GM18505 (cell line): ENCODE data around the gene SAMD13.

Experiments
- ATAC-seq: cut with Tn5 transposase; IDR thresholded peaks from one replicate; pipeline ENCODE4 v1.9.1; 2021; ENCODE audit not compliant: unreplicated experiment
- POLR2A ChIP-seq: IDR thresholded peaks from 4 replicates; pipeline ENCODE4 v1.6.1; 2011; ENCODE audit warnings: borderline replicate concordance; ENCODE audit not compliant: insufficient read depth, insufficient read length; ENCODE audit errors: extremely low read depth

Gene SAMD13

DNA sequence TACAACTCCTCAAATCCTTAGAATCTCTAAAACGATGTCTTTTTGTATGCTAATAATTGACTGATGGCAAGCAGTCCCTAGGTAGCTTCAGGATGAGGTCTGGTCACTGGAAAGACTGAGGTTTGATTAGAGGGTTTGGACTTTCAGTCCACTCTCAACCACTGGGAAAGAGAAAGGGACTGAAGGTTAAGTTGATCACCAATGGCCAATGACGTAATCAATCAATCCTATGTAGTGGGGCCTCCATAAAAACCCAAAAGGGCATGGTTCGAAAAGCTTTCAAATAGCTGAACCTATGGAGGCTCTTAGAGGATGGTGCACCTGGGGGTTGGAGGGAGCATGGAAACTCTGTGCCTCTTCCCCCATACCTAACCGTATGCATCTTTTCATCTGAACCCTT lies 57.2 kb downstream of the SAMD13 start:
- ATAC-seq = no peak
- TF ChIP-seq POLR2A = no peak

DNA sequence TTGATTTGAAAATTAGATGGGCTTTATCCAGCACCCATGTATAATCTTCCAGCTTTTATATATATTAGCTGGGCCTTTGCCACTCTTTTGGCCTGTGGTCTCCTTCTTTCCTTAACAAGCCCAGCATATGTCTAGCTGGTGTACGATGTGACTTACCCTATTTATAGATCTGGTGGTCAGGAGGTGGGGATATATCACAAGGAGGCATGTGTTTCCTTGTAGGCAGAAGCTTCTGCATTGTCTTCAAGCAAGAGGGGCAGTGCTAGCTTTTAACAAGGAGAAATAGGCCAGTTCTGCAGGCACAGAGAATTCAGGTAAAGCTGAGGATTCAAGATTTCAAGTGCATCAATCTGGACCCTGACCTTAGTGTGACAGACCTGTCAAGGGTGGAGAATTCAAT lies 58.8 kb downstream of the SAMD13 start:
- no peak for ATAC-seq

DNA sequence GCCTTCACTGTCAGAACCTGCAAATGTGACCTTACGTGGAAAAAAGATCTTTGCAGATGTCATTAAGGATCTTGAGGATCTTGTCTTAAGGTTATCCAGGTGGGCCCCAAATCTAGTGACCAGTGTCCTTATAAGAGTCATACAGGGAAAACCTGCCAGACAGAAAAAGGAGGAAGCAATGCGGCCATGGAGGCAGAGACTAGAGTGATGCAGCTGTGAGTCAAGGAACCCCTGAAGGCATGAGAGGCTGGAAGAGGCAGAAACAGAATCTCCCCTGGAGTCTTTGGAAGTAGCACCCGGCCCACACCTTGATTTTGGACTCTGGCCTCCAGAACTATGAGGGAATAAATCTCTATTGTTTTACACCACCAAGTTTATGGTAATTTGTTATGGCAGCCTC lies 60.3 kb downstream of the SAMD13 start:
- no peak for TF ChIP-seq POLR2A
- no peak for ATAC-seq

More for the DNA sequence above, 58.8 kb downstream of the SAMD13 start:
- no peak for TF ChIP-seq POLR2A

DNA sequence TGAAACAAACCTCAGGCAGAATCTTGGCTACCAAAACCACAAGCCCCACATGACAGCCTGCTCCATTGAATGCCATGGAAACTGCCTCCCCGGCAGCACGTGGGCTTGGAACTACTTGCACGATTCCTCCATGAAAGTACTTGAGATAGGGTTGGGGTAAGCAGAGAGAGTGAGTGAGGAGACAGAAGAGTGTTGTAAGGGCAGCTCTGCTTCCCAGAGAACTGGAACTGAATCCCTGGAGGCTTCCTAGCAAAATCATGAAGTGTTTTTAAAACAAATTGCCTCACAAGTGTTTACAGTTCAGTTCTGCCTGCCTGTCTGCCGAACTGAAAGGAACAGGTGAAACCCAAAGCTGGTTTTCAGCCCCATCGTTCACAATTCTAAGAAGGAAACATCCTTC lies 61.5 kb downstream of the SAMD13 start:
- TF ChIP-seq POLR2A = no peak
- no peak for ATAC-seq

DNA sequence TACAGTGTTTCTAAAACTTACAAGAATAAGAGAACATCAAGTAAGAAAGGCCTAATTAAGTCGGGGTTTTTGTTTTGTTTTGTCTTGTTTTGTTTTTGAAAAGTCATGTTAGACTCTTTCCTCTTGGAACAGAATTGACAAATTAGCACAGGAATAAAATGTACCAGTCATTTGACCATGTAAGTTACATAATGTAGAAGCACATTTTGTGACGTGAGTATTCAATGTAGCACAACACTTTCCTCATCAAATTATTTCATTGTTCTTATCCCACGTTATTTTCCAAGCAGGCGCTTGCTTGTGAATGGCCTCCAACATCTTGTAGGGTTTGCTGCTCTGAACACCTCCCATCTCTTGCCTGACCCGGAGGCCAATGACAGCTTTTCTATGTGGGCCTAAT lies 62.1 kb downstream of the SAMD13 start:
- no peak for ATAC-seq
- TF ChIP-seq POLR2A = no peak

DNA sequence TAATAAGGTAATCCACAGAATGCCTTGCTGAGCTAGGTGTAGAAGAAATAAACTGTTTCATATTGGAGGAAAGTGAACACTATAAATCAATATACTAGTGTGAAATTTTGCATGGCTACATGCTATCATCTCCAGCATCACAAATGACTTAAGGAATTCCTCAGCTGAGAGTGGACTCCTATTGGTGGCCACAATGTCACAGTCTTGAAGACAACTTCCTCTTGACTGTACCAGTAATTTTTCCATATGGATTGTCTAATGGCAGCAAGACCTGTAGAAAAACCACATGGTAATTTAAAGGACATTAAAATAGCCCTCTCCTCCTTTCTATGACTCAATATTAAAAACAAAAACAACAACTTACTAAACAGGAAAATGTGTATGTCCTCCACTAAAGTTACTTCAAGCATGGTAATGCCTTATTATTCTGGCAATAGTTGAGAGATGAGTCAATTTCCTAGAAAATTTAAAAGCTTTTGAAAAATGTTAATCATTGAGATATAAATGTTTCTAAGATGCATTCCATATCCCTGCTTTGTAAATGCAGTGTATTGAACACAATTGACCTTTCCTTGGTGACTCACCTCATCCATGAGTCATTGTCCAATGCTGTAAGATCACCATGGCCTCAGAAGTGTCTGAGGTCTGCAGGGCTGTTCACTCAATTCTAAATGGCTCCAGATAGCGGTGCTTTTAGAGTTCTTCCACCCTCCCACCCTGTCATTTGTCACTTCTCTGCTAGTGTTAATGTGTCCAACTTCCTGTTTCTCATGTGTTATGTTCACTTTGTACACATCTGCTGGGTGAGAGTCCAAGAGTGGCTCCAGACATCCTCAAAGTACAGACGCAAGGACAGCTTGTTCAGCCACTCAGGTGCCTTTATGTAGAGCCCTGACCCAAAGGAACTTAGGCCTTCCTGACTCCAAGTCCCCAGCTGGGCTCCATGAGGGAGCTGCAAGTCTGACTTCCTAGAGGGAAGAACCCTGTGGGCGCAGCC lies 64.0 kb downstream of the SAMD13 start:
- ATAC-seq = peak; percentile 56
- TF ChIP-seq POLR2A = no peak

DNA sequence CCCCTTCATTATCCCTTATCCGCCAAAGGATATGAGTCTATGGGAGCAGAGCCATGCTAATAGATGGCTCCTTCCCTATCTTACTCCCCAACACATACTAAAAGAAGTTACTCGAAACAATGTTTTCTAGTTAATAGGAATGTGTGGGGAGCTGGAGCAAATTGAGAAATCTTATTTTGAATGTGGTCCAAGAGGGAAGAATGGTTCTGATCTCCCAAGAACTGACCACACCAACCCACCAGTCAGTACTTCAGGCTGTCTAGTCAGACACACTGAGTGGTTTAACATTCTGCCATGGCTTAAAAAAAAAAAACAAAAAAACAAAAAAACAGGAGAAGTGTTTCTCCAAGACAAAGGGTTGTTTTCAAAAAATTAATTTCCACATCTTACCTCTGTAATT lies 65.3 kb downstream of the SAMD13 start:
- no peak for TF ChIP-seq POLR2A
- ATAC-seq = no peak

DNA sequence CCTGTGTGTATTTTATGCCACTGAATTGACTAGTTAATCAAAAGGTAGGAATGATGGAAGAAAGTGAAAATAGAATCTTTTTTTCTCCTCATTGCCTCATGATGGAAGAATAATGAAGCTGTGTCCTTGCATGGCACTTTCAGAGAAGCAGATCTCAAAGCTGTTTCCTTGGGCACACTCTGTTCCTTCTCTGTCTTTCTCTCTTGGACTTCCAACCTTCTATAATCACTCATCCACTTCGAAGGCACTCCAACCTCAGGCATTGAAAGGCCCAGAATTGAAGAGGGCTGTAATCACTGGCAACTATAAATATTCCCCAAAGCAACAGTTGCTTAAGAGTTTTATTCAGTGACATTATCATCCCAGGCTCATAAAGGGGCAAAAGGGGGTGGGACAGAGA lies 65.7 kb downstream of the SAMD13 start:
- TF ChIP-seq POLR2A = no peak
- ATAC-seq = no peak

DNA sequence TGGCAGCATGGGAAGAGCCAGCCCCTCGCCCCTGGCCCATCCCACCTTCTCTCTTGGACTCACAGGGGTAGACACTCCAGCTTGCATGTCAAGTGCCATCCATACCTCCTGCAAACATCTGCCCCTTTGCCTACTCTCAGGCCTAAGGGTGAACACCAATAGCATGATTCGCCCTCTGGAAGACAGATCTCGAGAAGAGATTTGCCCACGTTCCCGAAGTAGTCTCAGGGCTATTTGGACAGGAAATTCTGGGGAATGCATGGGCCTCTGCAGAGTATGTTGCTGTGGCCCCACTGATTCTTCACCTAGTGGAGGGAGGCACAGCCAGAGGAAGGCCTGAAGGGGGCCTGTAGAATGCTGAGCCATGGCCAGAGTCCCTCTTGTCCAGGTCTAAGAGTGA lies 66.9 kb downstream of the SAMD13 start:
- no peak for TF ChIP-seq POLR2A
- no peak for ATAC-seq

DNA sequence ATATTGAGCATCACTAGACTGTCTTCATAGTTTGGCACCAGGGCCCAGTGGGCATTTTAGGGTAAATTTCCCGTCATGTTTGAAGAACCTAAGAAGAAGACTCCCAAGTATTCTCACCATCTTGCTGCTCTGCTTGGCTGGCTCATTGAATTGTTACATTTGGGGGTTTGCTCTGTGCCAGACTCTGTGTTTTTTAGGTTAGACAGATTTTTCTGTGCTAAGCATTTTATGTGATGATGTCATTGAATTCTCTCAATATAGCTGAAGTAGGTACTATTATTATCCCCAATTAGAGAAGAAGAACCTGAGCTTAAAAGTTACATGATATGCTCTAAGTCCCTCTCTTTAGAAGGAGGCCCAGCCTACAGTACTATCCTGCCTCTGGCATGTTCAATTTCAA lies 68.8 kb downstream of the SAMD13 start:
- TF ChIP-seq POLR2A = no peak
- ATAC-seq = no peak

DNA sequence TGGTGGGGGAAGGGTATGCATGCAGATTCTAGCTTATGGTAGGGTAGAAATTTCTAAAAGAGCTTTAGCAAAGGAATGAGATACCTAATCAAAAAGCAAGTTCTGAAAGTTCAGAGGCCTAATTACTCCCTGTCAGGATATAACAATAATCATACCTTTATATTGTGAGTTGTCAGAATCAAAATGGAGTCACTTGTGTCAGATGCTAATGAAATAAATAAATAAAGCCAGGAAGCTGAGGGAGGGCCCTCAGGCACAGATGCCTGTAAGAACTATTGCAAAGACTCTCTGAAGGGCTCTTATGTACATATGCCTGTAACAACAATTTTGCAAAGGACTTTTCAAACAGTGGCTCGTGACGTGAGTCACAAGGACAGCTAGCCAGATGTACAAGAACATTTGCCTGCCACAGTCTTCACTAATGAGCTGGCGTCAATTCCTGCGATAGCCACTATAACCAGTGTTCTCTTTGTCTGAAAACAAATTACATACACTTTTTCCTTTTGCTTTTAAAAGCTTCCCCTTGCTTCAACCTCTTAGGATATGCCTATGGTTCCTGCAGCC lies 69.4 kb downstream of the SAMD13 start:
- ATAC-seq = no peak
- TF ChIP-seq POLR2A = no peak

DNA sequence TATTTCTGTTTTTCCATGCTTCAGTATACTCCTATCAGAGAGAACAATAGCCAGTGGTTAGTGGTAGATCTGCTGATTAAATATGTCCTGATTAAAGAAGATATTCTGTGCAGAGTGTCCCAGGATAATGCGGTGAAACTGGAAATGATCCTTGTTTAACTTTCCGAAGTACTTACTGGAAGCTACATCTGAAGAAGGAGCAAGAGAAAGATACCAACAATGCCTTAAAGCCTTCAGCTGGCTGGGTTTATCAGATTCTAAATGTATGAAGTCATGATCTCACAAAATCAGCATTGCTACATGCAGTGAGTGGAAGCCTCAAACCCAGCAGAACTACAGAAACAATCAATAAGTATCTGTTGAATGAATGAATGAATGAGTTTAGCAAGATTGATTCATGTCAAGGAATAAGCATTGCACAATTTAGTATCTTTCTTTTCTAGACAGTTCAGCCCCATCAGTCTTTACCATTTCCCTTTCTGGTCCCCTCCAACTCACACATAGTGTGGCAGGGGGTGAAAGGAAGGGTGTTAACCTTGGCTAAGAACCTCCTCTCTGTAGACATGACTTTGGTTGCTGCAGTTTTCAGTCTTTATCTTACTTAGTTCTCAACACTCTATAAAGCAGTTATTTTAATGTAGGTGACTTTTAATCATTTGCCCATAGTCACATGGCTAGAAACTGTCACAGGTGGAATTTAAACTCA lies 72.1 kb downstream of the SAMD13 start:
- no peak for ATAC-seq
- TF ChIP-seq POLR2A = no peak

DNA sequence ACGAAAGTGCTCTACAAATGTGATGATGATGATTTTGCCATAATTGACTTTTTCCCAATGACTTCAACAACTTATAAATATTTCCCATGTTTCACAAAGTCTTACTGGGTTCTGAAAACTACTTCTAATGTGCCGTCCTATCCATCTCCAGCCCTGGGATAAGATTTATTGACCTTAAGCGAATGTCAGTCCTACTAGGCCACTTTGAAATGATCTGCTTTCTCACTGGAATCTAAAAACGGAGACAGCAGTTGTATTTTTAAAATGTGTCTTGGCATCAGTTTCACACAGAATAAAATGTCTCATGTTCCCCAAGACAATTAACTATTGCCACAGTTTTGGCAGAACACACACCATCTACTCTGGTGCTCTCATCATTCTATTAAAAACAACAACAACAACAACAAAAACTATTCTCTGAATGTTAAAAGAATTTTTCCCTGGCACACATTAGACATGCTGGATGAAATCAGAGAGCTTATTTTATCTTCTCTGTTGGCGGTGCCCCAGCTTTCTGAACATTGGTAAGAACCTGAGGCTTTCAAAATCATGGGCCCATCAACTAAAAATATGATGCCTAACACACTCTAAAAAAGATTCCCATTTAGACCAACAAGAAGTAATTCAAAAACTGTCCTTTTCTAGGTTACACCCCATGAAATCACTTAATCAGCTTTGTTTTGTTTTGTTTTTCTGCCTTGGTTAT lies 73.6 kb downstream of the SAMD13 start:
- no peak for ATAC-seq
- TF ChIP-seq POLR2A = no peak

DNA sequence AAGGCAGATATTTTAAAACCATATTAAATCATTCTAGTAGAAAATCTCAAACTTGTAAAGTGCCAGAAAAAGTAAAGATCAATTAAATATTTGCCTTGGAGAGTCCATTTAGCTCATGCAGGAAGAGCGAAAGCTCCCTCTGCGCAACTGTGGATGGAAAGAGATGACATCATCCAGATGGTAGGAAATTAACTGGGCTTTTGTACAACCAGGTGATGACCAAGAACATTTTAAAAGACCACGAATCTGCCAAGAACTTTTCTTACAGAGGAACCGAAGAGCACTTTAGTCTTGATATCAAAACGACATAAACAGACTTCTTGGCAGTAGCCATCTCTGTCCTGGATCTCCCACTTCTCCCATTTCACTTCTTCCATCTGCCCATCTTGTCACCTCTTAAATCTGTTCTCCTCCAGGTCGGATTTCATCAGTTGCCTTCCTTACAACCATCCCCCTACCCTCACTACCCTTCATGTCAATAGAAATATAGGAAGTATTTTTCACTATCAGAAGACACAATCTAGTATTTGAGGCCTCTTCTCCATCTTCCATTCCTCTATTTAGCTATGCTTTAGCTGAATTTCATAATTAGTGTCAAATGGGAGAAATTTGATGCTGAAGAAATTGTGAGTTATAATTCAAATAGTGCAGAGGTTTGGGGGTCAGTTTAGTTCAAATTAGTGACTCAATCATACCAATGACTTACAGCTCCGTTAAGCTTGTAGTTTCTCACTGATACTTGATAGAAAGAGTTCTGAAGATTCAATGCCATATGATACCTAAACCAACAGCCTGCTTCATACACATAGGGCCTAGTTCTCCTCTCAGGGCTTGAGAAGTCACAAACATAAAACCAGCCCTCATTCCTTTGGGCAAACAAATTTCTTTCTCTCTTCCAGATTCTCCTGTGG lies 74.7 kb downstream of the SAMD13 start:
- TF ChIP-seq POLR2A = no peak
- no peak for ATAC-seq
